ENCODE data around the gene ZNF667.

The ZNF667 gene

DNA sequence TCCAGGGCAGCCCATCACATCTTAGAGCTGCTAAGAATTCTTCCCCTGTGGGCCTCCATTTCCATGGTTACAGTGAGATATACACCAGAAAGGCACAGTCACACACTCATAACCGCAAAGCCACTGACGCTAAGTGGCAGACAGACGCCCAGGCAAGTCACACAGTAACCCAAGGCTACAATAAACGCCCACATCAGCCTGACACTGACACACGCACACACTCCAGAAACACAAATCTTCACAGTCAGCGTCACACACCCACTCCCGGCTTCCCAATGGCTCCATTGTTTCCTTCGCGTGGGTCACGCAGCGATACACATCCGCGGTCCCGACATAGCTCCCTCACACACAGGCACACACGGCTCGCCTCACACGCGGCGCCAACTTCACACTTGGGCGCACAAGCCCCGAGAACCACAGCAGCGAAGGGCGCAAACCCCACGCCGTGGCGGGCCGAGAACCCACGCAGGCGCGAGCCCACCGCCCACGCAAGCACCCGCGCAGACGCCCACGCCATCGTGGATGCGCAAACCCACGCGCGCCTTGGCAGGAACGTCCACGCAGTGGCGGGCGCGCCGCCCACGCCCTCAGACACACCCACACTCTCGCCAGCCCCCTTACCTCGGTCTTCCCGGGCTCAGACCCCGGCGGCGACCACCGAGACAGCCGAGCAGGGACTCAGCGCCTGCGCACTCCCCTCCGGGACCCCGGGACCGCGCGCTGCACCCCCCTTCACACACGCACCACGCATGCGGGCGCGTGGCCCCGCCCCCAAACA lies at the start of gene ZNF667:
Gene ZNF667, minus strand, starts transcription at position 695 of the 778 bp plus-strand sequence. CDS start 14,975 bp downstream, outside the sequence.
- DNase-seq (ENCODE audit: low spot score) = no peak

DNA sequence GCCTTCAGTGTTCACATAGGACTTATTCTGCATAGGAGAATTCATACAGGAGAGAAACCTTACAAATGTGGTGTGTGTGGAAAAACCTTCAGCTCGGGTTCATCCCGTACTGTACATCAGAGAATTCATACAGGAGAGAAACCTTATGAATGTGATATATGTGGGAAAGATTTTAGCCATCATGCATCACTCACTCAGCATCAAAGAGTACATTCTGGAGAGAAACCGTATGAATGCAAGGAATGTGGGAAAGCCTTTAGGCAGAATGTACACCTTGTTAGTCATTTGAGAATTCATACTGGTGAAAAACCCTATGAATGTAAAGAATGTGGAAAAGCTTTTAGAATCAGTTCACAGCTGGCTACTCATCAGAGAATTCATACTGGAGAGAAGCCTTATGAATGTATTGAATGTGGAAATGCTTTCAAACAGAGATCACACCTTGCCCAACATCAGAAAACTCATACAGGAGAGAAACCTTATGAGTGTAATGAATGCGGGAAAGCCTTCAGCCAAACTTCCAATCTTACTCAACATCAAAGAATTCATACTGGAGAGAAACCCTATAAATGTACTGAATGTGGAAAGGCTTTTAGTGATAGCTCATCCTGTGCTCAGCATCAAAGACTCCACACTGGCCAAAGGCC lies 48.2 kb upstream of the ZNF667 start:
- no peak for DNase-seq (ENCODE audit: low spot score)

- no peak for DNase-seq (ENCODE audit: low spot score)
These were observed 31.2 kb upstream of the ZNF667 start for GRCh38 chr19:56508290-56508778.

- peak; percentile 89 for DNase-seq (ENCODE audit: low spot score)
These were observed 30.5 kb upstream of the ZNF667 start, which contains the start of gene ZNF471 for GRCh38 chr19:56507446-56508289. Gene ZNF471 (plus strand): TSS chr19:56507855. CDS start chr19:56511572, 3,717 bp downstream.

DNA sequence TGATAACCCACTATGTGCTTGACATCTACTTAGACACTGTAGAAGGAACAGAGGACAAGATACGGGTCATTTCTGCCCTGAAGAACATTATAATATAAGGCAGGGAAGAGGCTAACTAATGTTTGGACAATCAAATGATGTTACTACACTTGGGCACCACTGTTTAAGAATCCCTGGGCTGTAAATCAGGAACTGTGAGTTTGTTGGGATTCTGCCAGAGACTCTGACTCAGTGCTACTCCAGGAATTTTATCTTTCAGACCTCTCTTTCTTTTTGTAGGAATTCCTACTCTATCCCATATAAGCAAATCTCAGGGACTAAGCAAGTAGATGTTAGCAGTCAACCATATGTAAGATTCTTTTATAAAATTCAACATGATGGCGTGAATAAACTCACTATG lies 27.4 kb upstream of the ZNF667 start:
- no peak for DNase-seq (ENCODE audit: low spot score)

DNA sequence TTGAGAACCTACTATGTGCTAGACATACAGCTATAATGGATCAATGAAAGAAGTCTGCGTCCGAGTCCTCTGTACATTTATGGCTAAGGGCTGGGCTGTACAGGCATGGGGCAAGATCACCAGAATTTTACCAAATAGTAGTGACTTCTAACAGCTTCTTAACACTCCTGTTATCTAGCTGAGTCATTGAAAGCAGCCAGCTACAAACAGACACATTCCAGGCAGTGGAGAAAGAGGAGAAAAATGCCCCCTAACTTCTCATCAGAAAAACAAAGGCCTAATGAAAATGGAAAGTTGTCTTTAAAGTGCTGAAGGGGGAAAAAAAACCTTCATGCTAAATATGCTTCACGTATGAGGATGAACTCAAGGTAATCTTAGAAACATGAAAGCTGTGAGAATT lies 14.3 kb upstream of the ZNF667 start:
- no peak for DNase-seq (ENCODE audit: low spot score)

GRCh38 chr19:56477429-56478338 lies 539 bp upstream of the ZNF667 start:
- peak; percentile 42 for DNase-seq (ENCODE audit: low spot score)

DNA sequence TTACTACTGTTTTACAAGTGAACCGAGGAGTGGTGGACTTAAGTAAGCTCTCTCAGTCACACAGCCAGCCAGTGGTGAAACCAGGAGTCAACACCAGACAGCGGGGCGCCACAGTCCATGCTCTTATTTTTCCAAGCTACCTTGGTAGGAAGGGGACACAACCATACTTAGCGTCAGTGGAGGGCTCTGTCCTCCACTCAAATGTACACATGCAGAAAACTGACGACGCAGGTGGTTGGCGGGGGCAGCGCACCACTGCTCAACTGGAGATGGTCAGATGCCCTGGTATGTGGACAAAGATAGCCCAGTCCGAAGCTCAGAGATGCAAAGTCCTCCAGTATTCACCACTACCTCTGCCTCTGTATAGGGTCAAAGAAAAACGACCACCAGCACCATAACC lies 1.1 kb downstream of the ZNF667 start:
- no peak for DNase-seq (ENCODE audit: low spot score)

DNA sequence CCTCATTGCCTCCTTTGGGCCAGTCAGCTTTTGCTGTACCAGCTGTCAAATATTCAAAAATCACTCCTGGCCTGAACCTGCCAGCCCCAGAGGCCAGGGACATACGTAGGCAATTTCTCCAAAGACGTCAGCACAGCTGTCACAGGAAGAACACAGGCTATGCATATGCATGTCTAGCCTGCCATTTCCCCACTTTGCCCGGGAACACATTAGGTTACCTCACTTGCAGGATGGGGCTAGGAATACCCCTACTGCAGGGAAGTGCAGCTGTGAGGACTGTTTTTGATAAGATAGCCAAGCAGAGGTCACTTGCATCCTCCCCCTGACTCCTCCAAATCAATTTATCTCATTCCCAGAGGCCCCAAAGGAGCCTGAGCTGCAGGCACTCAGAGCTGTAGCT lies 2.8 kb downstream of the ZNF667 start:
- DNase-seq (ENCODE audit: low spot score) = no peak

- DNase-seq (ENCODE audit: low spot score) = no peak
These were observed 35.8 kb downstream of the ZNF667 start for GRCh38 chr19:56441206-56441792.

DNA sequence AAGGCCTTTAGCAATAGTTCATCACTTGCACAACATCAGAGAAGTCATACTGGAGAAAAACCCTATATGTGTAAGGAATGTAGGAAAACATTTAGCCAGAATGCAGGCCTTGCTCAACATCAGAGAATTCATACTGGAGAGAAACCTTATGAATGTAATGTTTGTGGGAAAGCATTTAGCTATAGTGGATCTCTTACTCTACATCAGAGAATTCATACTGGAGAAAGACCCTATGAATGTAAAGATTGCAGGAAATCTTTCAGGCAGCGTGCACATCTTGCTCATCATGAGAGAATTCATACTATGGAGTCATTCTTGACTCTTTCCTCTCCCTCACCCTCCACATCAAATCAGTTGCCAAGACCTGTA lies 53.2 kb downstream of the ZNF667 start:
- DNase-seq (ENCODE audit: low spot score) = no peak

DNA sequence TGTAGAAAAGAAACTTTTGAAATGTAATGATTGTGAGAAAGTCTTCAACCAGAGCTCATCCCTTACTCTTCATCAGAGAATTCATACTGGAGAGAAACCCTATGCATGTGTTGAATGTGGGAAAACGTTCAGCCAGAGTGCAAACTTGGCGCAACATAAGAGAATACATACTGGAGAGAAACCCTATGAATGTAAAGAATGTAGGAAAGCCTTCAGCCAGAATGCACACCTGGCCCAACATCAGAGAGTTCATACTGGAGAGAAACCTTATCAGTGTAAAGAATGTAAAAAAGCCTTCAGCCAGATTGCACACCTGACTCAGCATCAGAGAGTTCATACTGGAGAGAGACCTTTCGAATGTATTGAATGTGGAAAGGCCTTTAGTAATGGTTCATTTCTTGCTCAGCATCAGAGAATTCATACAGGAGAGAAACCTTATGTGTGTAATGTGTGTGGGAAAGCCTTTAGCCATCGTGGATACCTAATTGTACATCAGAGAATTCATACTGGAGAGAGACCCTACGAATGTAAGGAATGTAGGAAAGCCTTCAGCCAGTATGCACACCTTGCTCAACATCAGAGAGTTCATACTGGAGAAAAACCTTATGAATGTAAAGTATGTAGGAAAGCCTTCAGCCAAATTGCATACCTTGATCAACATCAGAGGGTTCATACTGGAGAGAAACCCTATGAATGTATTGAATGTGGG lies 53.7 kb downstream of the ZNF667 start:
- no peak for DNase-seq (ENCODE audit: low spot score)

DNA sequence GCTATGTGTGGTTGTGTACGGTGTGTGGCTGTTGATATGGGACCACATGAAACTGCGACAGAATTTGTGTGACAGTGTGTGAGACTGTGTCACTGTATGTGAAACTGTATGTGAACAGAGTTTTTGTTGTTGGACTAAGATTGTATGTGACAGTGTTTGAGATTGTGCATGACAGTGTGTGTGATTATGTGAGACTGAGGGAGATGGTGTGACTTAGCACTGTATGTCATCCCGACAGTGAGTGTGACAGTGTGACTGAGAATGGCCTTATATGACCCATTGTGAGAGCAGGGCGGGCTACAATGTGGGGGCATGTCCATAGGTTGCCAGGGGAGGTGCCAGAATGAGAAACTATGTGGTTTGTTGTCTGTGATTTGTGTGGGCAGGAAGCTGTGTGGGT lies 72.1 kb downstream of the ZNF667 start:
- DNase-seq (ENCODE audit: low spot score) = no peak

GRCh38 chr19:56404705-56405056 lies 72.5 kb downstream of the ZNF667 start:
- no peak for DNase-seq (ENCODE audit: low spot score)

DNA sequence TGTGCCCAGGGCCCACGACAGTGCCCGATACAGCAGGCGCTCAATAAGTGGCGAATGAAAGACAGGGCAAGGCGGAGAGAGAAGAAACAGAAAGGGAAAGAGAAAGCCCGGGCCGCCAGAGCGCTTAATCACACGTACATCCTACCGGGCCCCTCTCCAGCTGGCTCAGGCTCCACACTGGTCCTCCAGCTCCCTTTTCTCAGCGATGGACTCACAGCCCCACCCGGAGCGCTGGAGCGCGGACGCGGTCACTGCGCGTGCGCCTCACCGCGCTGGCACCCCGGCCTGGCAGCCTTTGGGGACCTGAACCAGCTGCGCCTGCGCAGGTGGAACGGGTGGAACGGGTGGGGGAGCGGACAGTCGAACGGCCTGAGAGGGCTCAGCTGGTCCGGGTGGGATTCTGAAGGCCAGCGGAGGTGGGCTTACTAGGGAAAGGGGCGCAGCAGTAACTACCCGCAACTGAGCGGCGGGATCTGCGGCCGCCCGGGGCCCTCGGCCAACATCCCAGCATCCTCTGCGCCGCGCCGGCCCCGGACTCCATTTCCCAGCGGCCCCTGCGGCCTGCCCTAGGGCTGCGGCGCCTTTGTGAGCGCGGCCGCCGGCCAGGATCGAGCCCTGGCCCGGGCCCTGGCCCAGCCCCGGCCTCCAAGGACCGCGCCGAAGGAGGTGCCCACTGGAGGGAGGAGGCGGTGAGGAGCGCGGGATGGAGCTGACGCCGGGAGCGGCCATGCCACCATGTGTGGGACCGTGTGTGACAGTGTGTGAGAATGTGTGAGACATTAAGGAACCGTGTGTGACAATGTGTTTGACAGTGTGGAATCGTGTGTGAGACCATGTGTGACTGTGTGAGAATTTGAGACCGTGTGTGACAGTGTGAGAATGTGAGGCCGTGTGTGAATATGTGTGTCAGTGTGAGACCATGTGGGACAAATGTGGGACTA lies 73.1 kb downstream of the ZNF667 start, which contains the start of gene ZNF583:
Gene ZNF583, plus strand, starts transcription at position 569 of the 941 bp plus-strand sequence. CDS start 2,783 bp downstream, outside the sequence.
- peak; percentile 91 for DNase-seq (ENCODE audit: low spot score)

DNA sequence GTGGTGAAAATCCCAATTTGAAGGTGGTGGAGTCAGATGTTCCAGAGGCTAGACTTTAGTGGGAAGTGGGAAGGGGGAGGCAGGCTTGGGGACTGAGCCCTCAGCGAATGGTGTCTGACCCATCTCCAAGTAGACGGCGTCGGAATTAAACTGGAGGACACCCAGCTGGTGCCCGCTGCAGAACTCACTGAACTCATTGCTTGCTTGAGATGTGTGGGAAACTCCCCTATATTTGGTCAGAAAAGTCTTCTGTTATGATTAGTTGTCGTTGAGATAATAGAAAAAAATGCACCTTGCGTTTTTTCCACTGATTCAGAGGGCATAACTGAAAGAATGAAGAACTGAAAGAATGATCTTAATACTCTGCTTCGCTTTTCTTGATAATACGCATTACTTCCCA lies 73.9 kb downstream of the ZNF667 start:
- no peak for DNase-seq (ENCODE audit: low spot score)

DNA sequence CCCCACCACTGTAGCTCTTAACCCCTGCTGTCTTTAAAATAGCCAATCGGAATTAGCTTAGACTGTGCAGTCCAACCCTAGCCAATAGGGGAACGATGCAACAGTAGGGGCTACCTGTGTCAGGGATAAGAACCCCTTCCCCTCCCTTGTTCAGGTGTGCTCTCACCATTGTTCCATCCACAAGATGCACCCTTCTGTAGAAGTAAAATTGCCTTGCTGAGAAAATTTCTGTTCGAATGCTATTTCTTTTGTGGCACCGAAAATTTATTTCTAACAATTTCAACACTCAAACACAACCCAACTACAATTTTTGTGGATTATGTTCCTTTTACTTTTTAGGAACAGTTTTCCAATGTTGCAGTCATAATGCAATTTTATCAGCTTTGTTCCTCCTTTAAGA lies 76.7 kb downstream of the ZNF667 start:
- no peak for DNase-seq (ENCODE audit: low spot score)

DNA sequence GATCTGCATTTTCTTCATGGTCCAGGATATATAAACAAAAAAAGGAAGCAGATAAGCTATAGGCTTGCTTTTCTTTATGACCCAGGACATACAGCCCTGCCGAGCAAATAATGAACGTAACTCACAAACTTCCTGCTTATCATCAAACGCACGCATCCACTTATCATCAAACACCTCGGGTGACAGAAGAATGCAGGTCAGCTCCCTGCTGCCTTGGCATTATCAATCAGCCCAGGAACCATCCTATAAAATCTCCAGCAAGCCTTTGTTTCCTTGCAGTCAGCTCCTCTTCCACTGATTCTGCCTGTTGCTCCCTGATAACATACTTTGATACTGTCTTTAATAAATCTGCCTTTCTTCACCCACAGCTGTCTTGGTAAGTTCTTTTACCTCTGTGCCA lies 78.3 kb downstream of the ZNF667 start:
- DNase-seq (ENCODE audit: low spot score) = no peak
